DOHH2 (cell line): Measurements from ENCODE around the gene ITPR3.
A peak's percentile ranks its signal among the peaks of the same experiment; 100 is the strongest.

ENCODE experiments used
- H3F3A ChIP-seq: fragments of 200-600 bp; sonication (generic), shearing (Covaris generic); 2 replicates; pipeline ENCODE4 v1.6.0; 2016; ENCODE audit warnings: antibody characterized with exemption, mild to moderate bottlenecking; ENCODE audit not compliant: control insufficient read depth, insufficient read depth
- H3K27ac ChIP-seq: fragments of 200-600 bp; sonication (generic); 2 replicates; pipeline ENCODE4 v1.5.1; 2014; ENCODE audit warnings: low read depth, mild to moderate bottlenecking, low read length, moderate library complexity
- H3K27me3 ChIP-seq: fragments of 200-600 bp; sonication (generic); 2 replicates; pipeline ENCODE4 v1.6.1; 2014; ENCODE audit warnings: mild to moderate bottlenecking, low read length, mixed read lengths; ENCODE audit not compliant: control insufficient read depth
- H3K36me3 ChIP-seq: fragments of 200-600 bp; sonication (generic); 2 replicates; pipeline ENCODE4 v1.6.1; 2014; ENCODE audit warnings: mild to moderate bottlenecking, low read length, moderate library complexity, mixed read lengths; ENCODE audit not compliant: control insufficient read depth
- H3K4me1 ChIP-seq: fragments of 200-600 bp; sonication (generic); 2 replicates; pipeline ENCODE4 v1.6.1; 2014; ENCODE audit warnings: mild to moderate bottlenecking, low read length, mixed read lengths; ENCODE audit not compliant: control insufficient read depth
- H3K4me2 ChIP-seq: fragments of 200-600 bp; sonication (generic); 2 replicates; pipeline ENCODE4 v1.6.0; 2014; ENCODE audit warnings: mild to moderate bottlenecking, low read length, moderate library complexity
- H3K4me3 ChIP-seq: fragments of 200-600 bp; sonication (generic); 2 replicates; pipeline ENCODE4 v1.5.1; 2014; ENCODE audit warnings: mild to moderate bottlenecking, low read length, mixed read lengths
- H3K79me2 ChIP-seq: fragments of 200-600 bp; sonication (generic); 2 replicates; pipeline ENCODE4 v1.6.1; 2014; ENCODE audit warnings: mild to moderate bottlenecking, low read length, mixed read lengths; ENCODE audit not compliant: control insufficient read depth
- H3K9me2 ChIP-seq: fragments of 200-600 bp; sonication (generic); replicated peaks from 2 replicates; pipeline ENCODE4 v1.6.1; 2014; ENCODE audit warnings: mild to moderate bottlenecking, low read length, mixed read lengths; ENCODE audit not compliant: control insufficient read depth
- H3K9me3 ChIP-seq: fragments of 200-600 bp; sonication (generic); 2 replicates; pipeline ENCODE4 v1.6.1; 2014; ENCODE audit warnings: antibody characterized with exemption, low read length, mixed read lengths; ENCODE audit not compliant: control insufficient read depth, insufficient read depth
- H4K20me1 ChIP-seq: fragments of 200-600 bp; sonication (generic); 2 replicates; pipeline ENCODE4 v1.6.0; 2014; ENCODE audit warnings: low read depth, mild to moderate bottlenecking, antibody characterized with exemption, low read length, moderate library complexity; ENCODE audit not compliant: control insufficient read depth, insufficient read depth
- CTCF ChIP-seq: fragments of 200-600 bp; sonication (generic); IDR thresholded peaks from one replicate; pipeline ENCODE4 v1.5.1; 2014; ENCODE audit warnings: antibody characterized with exemption, mild to moderate bottlenecking, low read depth, low read length; ENCODE audit not compliant: poor library complexity, severe bottlenecking
- EZH2phosphoT487 ChIP-seq: fragments of 200-600 bp; sonication (generic); IDR thresholded peaks from 2 replicates; pipeline ENCODE4 v1.6.1; 2017; ENCODE audit warnings: borderline replicate concordance, mild to moderate bottlenecking, antibody characterized with exemption, low read length, moderate library complexity, mixed read lengths

Gene ITPR3

GRCh38 chr6:33602180-33602579 is 18.9 kb upstream of the ITPR3 start:
- Histone ChIP-seq H3F3A (0 out of 2 replicates have a peak, but pooled peaks cover 2% of the 10 kb centered on the region), H3K4me1 (peaks cover 24% of the 10 kb centered on the region), H3K9me2 (no peaks in the 10 kb centered on the region), H3K9me3 (no peaks in the 10 kb centered on the region), H3K79me2 (no peaks in the 10 kb centered on the region), H3K27me3 (no peaks in the 10 kb centered on the region), H3K27ac (no peak overlapping the region), H3K4me2 (peak overlapping the region; percentile 25; the same call in 1 of the 2 replicates), H3K36me3 (no peaks in the 10 kb centered on the region), H3K4me3 (no peak overlapping the region), H4K20me1 (no peaks in the 10 kb centered on the region)
- TF ChIP-seq CTCF: no peak
- no peak for TF ChIP-seq EZH2phosphoT487

- H3K27ac ChIP-seq: no peak overlapping the region
- H4K20me1 ChIP-seq: no peaks in the 10 kb centered on the region
- TF ChIP-seq CTCF: no peak
- TF ChIP-seq EZH2phosphoT487: no peak
- H3K79me2 ChIP-seq: no peaks in the 10 kb centered on the region
- H3K9me3 ChIP-seq: no peaks in the 10 kb centered on the region
- no peak overlapping the region for H3K4me2 ChIP-seq
- H3K27me3 ChIP-seq: no peaks in the 10 kb centered on the region
- no peaks in the 10 kb centered on the region for H3F3A ChIP-seq
- H3K4me1 ChIP-seq: peaks cover 40% of the 10 kb centered on the region
- no peaks in the 10 kb centered on the region for H3K36me3 ChIP-seq
- no peak overlapping the region for H3K4me3 ChIP-seq
- no peaks in the 10 kb centered on the region for H3K9me2 ChIP-seq
Observed at GRCh38 chr6:33604941-33605854, 15.9 kb upstream of the ITPR3 start.

- H3K9me3 ChIP-seq: no peaks in the 10 kb centered on the region
- H3K27me3 ChIP-seq: no peaks in the 10 kb centered on the region
- TF ChIP-seq CTCF (no peak), EZH2phosphoT487 (no peak)
- no peaks in the 10 kb centered on the region for H3K79me2 ChIP-seq
- no peak overlapping the region for H3K4me3 ChIP-seq
- H3K4me1 ChIP-seq: peaks cover 43% of the 10 kb centered on the region
- H3K9me2 ChIP-seq: no peaks in the 10 kb centered on the region
- no peak overlapping the region for H3K27ac ChIP-seq
- H3K36me3 ChIP-seq: no peaks in the 10 kb centered on the region
- no peaks in the 10 kb centered on the region for H3F3A ChIP-seq
- no peak overlapping the region for H3K4me2 ChIP-seq
- H4K20me1 ChIP-seq: no peaks in the 10 kb centered on the region
Observed at GRCh38 chr6:33606642-33607041, 14.5 kb upstream of the ITPR3 start.
